ENCODE measurements around the gene CCSER2. TPM values are rescaled to one million over a fixed set of nuclear protein-coding genes. Genes with fewer than 3 reads are reported as not detected.

CCSER2 gene
- total RNA-seq, 1 donor from 2014 or later: 49.6 TPM

DNA sequence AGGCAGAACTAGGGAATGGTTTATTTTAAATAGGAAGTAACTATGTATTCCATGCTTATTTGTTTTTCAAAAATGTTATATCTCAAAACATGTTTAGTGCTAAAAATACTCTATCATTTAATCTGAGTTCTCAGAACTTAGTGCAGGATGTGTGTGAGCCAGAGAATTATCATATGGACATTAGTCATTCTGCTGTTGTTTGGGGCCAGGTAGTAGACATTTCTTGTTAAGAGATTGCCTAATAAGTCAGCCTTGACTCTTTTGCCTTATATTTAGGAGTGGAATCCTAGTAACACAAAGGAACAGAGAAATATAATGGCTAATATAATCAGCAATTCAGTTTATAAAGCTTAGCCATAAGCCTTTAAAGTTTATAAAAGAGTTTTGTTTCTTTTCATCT is 149.8 kb downstream of the CCSER2 start:
- TF ChIP-seq, protein P1, sequence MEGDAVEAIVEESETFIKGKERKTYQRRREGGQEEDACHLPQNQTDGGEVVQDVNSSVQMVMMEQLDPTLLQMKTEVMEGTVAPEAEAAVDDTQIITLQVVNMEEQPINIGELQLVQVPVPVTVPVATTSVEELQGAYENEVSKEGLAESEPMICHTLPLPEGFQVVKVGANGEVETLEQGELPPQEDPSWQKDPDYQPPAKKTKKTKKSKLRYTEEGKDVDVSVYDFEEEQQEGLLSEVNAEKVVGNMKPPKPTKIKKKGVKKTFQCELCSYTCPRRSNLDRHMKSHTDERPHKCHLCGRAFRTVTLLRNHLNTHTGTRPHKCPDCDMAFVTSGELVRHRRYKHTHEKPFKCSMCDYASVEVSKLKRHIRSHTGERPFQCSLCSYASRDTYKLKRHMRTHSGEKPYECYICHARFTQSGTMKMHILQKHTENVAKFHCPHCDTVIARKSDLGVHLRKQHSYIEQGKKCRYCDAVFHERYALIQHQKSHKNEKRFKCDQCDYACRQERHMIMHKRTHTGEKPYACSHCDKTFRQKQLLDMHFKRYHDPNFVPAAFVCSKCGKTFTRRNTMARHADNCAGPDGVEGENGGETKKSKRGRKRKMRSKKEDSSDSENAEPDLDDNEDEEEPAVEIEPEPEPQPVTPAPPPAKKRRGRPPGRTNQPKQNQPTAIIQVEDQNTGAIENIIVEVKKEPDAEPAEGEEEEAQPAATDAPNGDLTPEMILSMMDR (IDR thresholded peaks at IDR 0.05; ENCODE audit: unreplicated experiment): no peak
- Mint-ChIP-seq H3K4me3 (ENCODE audit: low read depth) (no peak overlapping the region), H3K27me3 (no peaks in the 10 kb centered on the region), H3K9me3 (ENCODE audit: low read depth) (no peaks in the 10 kb centered on the region), H3K36me3 (ENCODE audit: insufficient read depth) (peaks cover 10% of the 10 kb centered on the region), H3K27ac (no peak overlapping the region), H3K4me1 (ENCODE audit: low read depth) (peaks cover 2% of the 10 kb centered on the region)
- DNase-seq (ENCODE audit: low spot score, unreplicated experiment): no peak

GRCh38 chr10:84478679-84479078 is 150.3 kb downstream of the CCSER2 start:
- H3K36me3 Mint-ChIP-seq (ENCODE audit: insufficient read depth): peaks cover 10% of the 10 kb centered on the region
- H3K27me3 Mint-ChIP-seq: no peaks in the 10 kb centered on the region
- no peak overlapping the region for H3K27ac Mint-ChIP-seq
- no peaks in the 10 kb centered on the region for H3K9me3 Mint-ChIP-seq (ENCODE audit: low read depth)
- DNase-seq (ENCODE audit: low spot score, unreplicated experiment): no peak
- TF ChIP-seq, protein P1 (IDR thresholded peaks at IDR 0.05; ENCODE audit: unreplicated experiment): no peak
- no peak overlapping the region for H3K4me3 Mint-ChIP-seq (ENCODE audit: low read depth)
- H3K4me1 Mint-ChIP-seq (ENCODE audit: low read depth): no peaks in the 10 kb centered on the region

- H3K27ac Mint-ChIP-seq: no peak overlapping the region
- H3K36me3 Mint-ChIP-seq (ENCODE audit: insufficient read depth): peaks cover 31% of the 10 kb centered on the region
- no peaks in the 10 kb centered on the region for H3K4me1 Mint-ChIP-seq (ENCODE audit: low read depth)
- H3K4me3 Mint-ChIP-seq (ENCODE audit: low read depth): no peak overlapping the region
- no peaks in the 10 kb centered on the region for H3K27me3 Mint-ChIP-seq
- TF ChIP-seq, protein P1 (IDR thresholded peaks at IDR 0.05; ENCODE audit: unreplicated experiment): no peak
- DNase-seq (ENCODE audit: low spot score, unreplicated experiment): no peak
- peaks cover 18% of the 10 kb centered on the region for H3K9me3 Mint-ChIP-seq (ENCODE audit: low read depth)
Measured at GRCh38 chr10:84484541-84484940, 156.2 kb downstream of the CCSER2 start.

DNA sequence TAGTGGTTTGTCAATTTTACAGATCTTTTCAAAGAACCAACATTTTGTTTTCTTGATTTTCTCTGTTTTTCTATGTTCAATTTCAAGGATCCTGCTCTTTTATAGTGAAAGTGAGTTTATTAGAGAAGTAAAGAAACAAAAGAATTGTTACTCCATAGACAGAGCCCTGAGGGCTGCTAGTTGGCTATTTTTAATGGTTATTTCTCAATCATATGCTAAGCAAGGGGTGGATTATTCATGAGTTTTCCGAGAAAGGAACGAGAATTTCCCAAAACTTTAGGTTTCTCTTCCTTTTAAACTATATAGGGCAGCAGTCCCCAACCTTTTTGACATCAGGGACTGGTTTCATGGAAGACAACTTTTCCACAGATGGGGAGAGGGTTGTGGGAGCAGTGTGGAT is 165.0 kb downstream of the CCSER2 start:
- no peaks in the 10 kb centered on the region for H3K27me3 Mint-ChIP-seq
- H3K4me1 Mint-ChIP-seq (ENCODE audit: low read depth): peaks cover 13% of the 10 kb centered on the region
- peaks cover 26% of the 10 kb centered on the region for H3K9me3 Mint-ChIP-seq (ENCODE audit: low read depth)
- no peak overlapping the region for H3K27ac Mint-ChIP-seq
- peaks cover 45% of the 10 kb centered on the region for H3K36me3 Mint-ChIP-seq (ENCODE audit: insufficient read depth)
- H3K4me3 Mint-ChIP-seq (ENCODE audit: low read depth): no peak overlapping the region
- no peak for DNase-seq (ENCODE audit: low spot score, unreplicated experiment)
- TF ChIP-seq, protein P1 (IDR thresholded peaks at IDR 0.05; ENCODE audit: unreplicated experiment): no peak

- H3K36me3 Mint-ChIP-seq (ENCODE audit: insufficient read depth): peaks cover 37% of the 10 kb centered on the region
- peaks cover 18% of the 10 kb centered on the region for H3K9me3 Mint-ChIP-seq (ENCODE audit: low read depth)
- H3K4me3 Mint-ChIP-seq (ENCODE audit: low read depth): no peak overlapping the region
- H3K27me3 Mint-ChIP-seq: no peaks in the 10 kb centered on the region
- no peak for DNase-seq (ENCODE audit: low spot score, unreplicated experiment)
- TF ChIP-seq, protein P1 (IDR thresholded peaks at IDR 0.05; ENCODE audit: unreplicated experiment): no peak
- H3K27ac Mint-ChIP-seq: no peak overlapping the region
- peaks cover 13% of the 10 kb centered on the region for H3K4me1 Mint-ChIP-seq (ENCODE audit: low read depth)
Measured at GRCh38 chr10:84493951-84494848, 165.8 kb downstream of the CCSER2 start.
